Limb (tissue), 2 donors: ENCODE data around the gene CDC27.
"Not testable (repeated sequence)": the region's sequence is repeated elsewhere in the genome, so short reads cannot be mapped to it uniquely, and the experiment has no call there.

Experiments
- DNase-seq, 2 donors: peaks; one replicate each; pipeline ENCODE4 v3.0.0-alpha.2; 2016; ENCODE audit errors: extremely low spot score in 2 of 2

Gene CDC27

GRCh38 chr17:47072886-47073285 lies 116.2 kb downstream of the CDC27 start:
- no peak for DNase-seq

- not testable (repeated sequence) for DNase-seq
Observed at GRCh38 chr17:47071171-47071570, 117.9 kb downstream of the CDC27 start.

GRCh38 chr17:47070266-47070665 lies 118.8 kb downstream of the CDC27 start:
- DNase-seq, result not testable (repeated sequence)
